Body of pancreas (tissue), 4 donors: Measurements from ENCODE around the gene PPHLN1.
"Not testable (repeated sequence)": the region's sequence is repeated elsewhere in the genome, so short reads cannot be mapped to it uniquely, and the experiment has no call there.

Experiments used
- POLR2A ChIP-seq, 3 donors: fragments of 450-650 bp; IDR thresholded peaks; one replicate each; pipeline ENCODE4 v1.6.1; 2016; ENCODE audit warnings: antibody characterized with exemption in 3 of 3, mild to moderate bottlenecking in 2 of 3
- TF ChIP-seq, protein P1 (sequence below), 7 experiments: fragments of 450-650 bp in 4 of 7; fragments of 200-600 bp in 3 of 7; sonication (generic) in 3 of 7; IDR thresholded peaks; one replicate each; pipeline ENCODE4 v1.5.1; 2016 to 2019; ENCODE audit warnings: antibody characterized with exemption in 7 of 7

DNA sequence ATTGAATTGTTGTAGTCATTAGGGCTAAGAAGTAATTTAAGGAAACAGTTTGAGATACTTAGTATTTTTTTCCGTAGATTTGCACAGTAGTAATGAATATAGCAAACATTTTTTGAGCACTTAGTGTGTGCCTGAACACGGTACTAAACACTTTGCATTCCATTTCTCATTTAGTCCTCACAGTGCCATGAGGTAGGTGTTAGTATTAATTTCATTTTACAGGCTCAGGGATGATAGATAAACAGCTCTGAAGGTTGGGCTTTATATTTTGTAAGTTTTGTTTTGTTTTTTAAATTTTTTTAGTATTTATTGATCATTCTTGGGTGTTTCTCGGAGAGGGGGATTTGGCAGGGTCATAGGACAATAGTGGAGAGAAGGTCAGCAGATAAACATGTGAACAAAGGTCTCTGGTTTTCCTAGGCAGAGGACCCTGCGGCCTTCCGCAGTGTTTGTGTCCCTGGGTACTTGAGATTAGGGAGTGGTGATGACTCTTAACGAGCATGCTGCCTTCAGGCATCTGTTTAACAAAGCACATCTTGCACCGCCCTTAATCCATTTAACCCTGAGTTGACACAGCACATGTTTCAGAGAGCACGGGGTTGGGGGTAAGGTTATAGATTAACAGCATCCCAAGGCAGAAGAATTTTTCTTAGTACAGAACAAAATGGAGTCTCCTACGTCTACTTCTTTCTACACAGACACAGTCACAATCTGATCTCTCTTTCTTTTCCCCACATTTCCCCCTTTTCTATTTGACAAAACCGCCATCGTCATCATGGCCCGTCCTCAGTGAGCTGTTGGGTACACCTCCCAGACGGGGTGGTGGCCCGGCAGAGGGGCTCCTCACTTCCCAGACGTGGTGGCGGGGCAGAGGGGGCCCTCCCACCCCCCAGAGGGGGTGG lies 23.4 kb downstream of the PPHLN1 start:
- TF ChIP-seq, protein P1, sequence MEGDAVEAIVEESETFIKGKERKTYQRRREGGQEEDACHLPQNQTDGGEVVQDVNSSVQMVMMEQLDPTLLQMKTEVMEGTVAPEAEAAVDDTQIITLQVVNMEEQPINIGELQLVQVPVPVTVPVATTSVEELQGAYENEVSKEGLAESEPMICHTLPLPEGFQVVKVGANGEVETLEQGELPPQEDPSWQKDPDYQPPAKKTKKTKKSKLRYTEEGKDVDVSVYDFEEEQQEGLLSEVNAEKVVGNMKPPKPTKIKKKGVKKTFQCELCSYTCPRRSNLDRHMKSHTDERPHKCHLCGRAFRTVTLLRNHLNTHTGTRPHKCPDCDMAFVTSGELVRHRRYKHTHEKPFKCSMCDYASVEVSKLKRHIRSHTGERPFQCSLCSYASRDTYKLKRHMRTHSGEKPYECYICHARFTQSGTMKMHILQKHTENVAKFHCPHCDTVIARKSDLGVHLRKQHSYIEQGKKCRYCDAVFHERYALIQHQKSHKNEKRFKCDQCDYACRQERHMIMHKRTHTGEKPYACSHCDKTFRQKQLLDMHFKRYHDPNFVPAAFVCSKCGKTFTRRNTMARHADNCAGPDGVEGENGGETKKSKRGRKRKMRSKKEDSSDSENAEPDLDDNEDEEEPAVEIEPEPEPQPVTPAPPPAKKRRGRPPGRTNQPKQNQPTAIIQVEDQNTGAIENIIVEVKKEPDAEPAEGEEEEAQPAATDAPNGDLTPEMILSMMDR (IDR thresholded peaks at IDR 0.05), result not testable (repeated sequence)
- TF ChIP-seq POLR2A (IDR thresholded peaks at IDR 0.05), result not testable (repeated sequence)
